GM20000 (cell line): ENCODE measurements around the gene PKIB.

Source experiments
- DNase-seq: peaks from one replicate; pipeline ENCODE4 v3.0.0; 2012; ENCODE audit warnings: low spot score
- TF ChIP-seq, protein P1 (sequence below): IDR thresholded peaks from 2 replicates; pipeline ENCODE4 v1.5.1; 2012; ENCODE audit warnings: mild to moderate bottlenecking, control low read depth; ENCODE audit errors: extremely low read depth, missing control alignments

The PKIB gene

GRCh38 chr6:122676146-122676545, 65.9 kb downstream of the PKIB start:
- no peak for DNase-seq
- TF ChIP-seq, protein P1, sequence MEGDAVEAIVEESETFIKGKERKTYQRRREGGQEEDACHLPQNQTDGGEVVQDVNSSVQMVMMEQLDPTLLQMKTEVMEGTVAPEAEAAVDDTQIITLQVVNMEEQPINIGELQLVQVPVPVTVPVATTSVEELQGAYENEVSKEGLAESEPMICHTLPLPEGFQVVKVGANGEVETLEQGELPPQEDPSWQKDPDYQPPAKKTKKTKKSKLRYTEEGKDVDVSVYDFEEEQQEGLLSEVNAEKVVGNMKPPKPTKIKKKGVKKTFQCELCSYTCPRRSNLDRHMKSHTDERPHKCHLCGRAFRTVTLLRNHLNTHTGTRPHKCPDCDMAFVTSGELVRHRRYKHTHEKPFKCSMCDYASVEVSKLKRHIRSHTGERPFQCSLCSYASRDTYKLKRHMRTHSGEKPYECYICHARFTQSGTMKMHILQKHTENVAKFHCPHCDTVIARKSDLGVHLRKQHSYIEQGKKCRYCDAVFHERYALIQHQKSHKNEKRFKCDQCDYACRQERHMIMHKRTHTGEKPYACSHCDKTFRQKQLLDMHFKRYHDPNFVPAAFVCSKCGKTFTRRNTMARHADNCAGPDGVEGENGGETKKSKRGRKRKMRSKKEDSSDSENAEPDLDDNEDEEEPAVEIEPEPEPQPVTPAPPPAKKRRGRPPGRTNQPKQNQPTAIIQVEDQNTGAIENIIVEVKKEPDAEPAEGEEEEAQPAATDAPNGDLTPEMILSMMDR = no peak

GRCh38 chr6:122676688-122677087, 66.5 kb downstream of the PKIB start:
- TF ChIP-seq, protein P1 = no peak
- DNase-seq = no peak

GRCh38 chr6:122677406-122677805, 67.2 kb downstream of the PKIB start:
- DNase-seq = no peak
- TF ChIP-seq, protein P1 = no peak

DNA sequence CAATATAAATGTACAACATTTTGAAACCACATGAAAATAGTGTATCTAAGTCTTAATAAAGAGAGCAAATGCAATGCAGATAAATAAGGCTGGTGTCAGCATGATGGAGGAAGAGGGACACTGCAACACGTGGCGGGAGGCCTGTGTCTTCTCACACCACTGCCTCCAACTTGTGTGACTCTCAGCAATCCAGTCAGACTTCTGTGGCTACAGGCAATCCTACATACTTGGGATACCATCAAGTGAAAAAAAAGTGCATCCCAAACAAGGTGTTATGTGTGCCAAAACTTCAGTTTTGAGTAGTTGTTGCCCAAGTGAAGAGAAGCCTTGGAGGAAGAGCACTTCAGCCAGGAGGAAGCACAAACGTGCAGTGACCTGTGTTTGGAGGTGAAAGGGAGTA, 68.6 kb downstream of the PKIB start:
- no peak for DNase-seq
- TF ChIP-seq, protein P1 = no peak

GRCh38 chr6:122681705-122682104, 71.5 kb downstream of the PKIB start:
- no peak for DNase-seq
- TF ChIP-seq, protein P1 = no peak

GRCh38 chr6:122683989-122684651, 73.9 kb downstream of the PKIB start:
- no peak for DNase-seq
- TF ChIP-seq, protein P1 = no peak

- DNase-seq = no peak
- TF ChIP-seq, protein P1 = no peak
Observed at GRCh38 chr6:122692175-122692598, 82.0 kb downstream of the PKIB start.
